C4-2B (cell line): Measurements from ENCODE around the gene IFTAP.

Experiments used
- CTCF ChIP-seq: fragments of 450-650 bp; conservative IDR thresholded peaks from 2 replicates; pipeline ENCODE4 v1.5.1; 2017; ENCODE audit warnings: mild to moderate bottlenecking
- ZFX ChIP-seq: fragments of 450-650 bp; IDR thresholded peaks from 2 replicates; pipeline ENCODE4 v1.6.1; 2017

GRCh38 chr11:36594316-36594989 lies at the start of gene IFTAP:
- no peak for TF ChIP-seq CTCF
- no peak for TF ChIP-seq ZFX
